Measurements from ENCODE around the gene CLEC1A.
"Not testable (repeated sequence)": the region's sequence is repeated elsewhere in the genome, so short reads cannot be mapped to it uniquely, and the experiment has no call there.

The CLEC1A gene

GRCh38 chr12:10033783-10034545 is 64.8 kb downstream of the CLEC1A start:
- no peak for DNase-seq

- DNase-seq: no peak
Measured at GRCh38 chr12:10031771-10032175, 67.0 kb downstream of the CLEC1A start.

GRCh38 chr12:10031321-10031720 is 67.5 kb downstream of the CLEC1A start:
- DNase-seq: no peak

DNA sequence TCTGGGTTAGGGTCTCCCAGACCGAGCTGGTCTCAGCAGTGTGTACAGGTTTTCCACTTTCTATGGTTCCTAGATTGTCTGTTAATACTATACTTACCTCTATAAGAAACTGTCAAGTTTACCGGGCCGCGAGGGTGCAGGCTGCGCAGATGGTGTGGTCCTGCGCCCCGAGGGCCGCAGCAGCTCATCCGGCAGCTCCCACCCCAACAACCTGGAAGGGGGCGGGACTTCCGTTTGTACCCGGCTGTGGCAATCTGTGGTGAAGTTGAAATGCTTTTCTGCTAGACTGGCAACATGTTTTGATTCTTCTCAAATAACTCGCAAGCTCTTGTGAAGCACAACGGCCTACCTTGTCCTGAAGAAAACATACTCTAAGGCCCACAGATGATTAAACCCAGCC is 68.3 kb downstream of the CLEC1A start, which contains the start of gene CLEC9A:
Gene CLEC9A, plus strand, starts transcription at position 237 of the 400 bp plus-strand sequence. CDS start 22,006 bp downstream, outside the sequence.
- DNase-seq: no peak

DNA sequence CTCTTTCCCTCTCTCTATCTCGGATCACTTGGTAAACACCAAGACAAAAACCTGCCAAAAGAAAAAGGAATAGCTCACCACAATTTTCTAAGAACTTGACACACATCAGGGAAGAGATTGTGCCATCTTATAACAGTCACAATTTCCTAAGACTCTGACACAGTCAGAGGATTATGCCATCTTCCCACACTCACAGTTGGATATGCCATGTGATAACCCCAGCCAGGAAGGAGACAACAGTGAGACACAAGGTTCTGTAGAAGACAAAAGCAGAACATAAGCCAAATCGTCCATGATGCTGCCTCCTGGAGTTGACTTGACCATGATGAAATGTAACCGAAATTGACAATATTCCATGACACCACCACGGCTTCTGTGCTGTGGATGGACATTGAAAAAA is 71.1 kb downstream of the CLEC1A start:
- no peak for DNase-seq

DNA sequence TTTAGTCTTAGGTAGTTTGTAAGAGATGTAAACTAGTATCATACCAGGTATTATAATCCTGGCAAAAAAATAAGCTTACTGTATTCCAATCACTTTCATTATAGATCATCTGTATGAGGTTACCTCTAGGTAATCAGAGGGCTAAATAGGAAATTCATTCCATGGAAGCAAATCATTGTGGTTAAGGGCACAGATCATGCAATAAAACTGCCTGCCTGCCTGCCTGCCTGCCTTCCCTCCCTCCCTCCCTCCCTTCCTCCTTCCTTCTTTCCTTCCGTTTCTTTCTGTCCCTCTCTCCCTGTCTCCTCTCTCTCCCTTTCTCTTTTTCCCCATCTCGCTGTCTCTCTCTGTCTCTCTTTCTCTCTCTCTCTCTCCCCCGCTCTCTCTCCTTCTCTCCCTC is 71.5 kb downstream of the CLEC1A start:
- DNase-seq: no peak

DNA sequence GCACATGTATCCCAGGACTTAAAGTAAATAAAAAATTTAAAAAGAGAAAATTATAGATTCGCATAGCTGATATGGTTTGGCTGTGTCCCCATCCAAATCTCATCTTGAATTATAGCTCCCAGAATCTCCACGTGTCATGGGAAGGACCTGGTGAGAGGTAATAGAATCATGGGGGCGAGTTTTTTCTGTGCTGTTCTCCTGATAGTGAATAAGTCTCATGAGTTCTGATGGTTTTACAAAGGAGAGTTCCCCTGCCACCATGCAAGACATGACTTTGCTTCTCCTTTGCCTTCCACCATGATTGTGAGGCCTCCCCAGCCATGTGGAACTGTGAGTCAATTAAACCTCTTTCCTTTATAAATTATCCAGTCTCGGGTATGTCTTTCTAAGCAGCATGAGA is 72.1 kb downstream of the CLEC1A start:
- DNase-seq: not testable (repeated sequence)

- DNase-seq: no peak
Measured at GRCh38 chr12:10025236-10025635, 73.5 kb downstream of the CLEC1A start.

DNA sequence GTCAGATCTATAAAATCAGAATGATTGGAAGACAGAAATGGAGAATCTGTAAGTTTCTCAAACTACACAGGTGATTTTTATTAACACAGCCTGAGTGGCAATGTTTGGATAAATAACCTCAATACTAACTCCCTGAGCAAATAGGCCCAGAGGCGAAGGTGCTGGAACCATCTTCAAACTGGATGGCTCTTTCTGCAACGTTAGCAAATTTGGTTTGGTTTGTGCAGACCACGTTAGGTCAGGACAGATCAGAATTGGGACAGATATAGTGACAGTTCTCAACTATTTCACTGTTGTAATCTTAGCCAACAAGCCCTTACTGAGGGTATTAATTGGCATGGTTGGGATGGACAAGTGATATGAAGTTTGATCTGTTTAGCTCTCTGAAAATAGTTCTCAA is 77.4 kb downstream of the CLEC1A start:
- no peak for DNase-seq

All from right hindlimb (tissue), 1 donor.